Left lung (tissue), 10 donors: Measurements from ENCODE around the gene CGB7. TPM values are rescaled to one million over a fixed set of nuclear protein-coding genes. Genes with fewer than 3 reads are reported as not detected.

Experiments used
- ATAC-seq: fragments of 200-7000 bp; cut with Tn5 transposase; one replicate; pipeline ENCODE4 v1.9.1; 2020; ENCODE audit warnings: moderate library complexity
- DNase-seq, 4 donors: peaks; one replicate each; pipeline ENCODE4 v3.0.0-alpha.2; 2013 to 2020
- H3K27ac ChIP-seq, 2 donors: fragments of 200-600 bp; sonication (generic) in 1 of 2; one replicate each; pipeline versions ENCODE4 v1.5.0 to v1.8.0; 2020 to 2021
- H3K27me3 ChIP-seq, 2 donors: fragments of 200-600 bp; sonication (generic) in 1 of 2; one replicate each; pipeline versions ENCODE4 v1.5.0 to v1.8.0; 2020 to 2021
- H3K36me3 ChIP-seq, 2 donors: fragments of 200-600 bp; sonication (generic) in 1 of 2; one replicate each; pipeline versions ENCODE4 v1.5.0 to v1.8.0; 2020 to 2021
- H3K4me1 ChIP-seq, 2 donors: fragments of 200-600 bp; one replicate each; pipeline ENCODE4 v1.8.0; 2021
- H3K4me3 ChIP-seq, 2 donors: fragments of 200-600 bp; sonication (generic) in 1 of 2; one replicate each; pipeline versions ENCODE4 v1.5.0 to v1.8.0; 2020 to 2021; ENCODE audit warnings: mild to moderate bottlenecking in 1 of 2
- H3K9me3 ChIP-seq, 2 donors: fragments of 200-600 bp; sonication (generic) in 1 of 2; one replicate each; pipeline versions ENCODE4 v1.5.0 to v1.8.0; 2020 to 2021
- intact Hi-C, 2 donors: fragments of 100-400 bp; cut with DNase I; formaldehyde crosslinking; loops; one replicate each; pipeline versions ENCODE4 v1.11.2 to v1.14.2; 2022
- polyA plus RNA-seq, 6 donors: library from polyadenylated mRNA; unstranded; fragments of 120-200 nt; gene quantifications; one replicate each; pipeline ENCODE4 v1.2.1, GENCODE V29; 2013; ENCODE audit not compliant: insufficient read length in 6 of 6
- total RNA-seq, 2 donors: library from RNA; stranded (reverse); fragmentation: NEBNext Ultra II Directional; extraction: Animal tissue kit (Norgen Biotek cat#: 25700); gene quantifications; one replicate each; pipeline ENCODE4 v1.2.1, GENCODE V29; 2021
- TF ChIP-seq, protein P1 (sequence below), 2 donors: fragments of 200-600 bp; sonication (generic) in 1 of 2; IDR thresholded peaks; one replicate each; pipeline versions ENCODE4 v1.5.0 to v1.8.0; 2021; ENCODE audit warnings: antibody characterized with exemption in 2 of 2
- donor health status: DM: no; HTN: yes; CAD: no.
- donor health status: DM: no; HTN: no; CAD: no.

The CGB7 gene
- total and polyA plus RNA-seq, 8 donors, result 0.09 to 0.69 (median 0.18) TPM

DNA sequence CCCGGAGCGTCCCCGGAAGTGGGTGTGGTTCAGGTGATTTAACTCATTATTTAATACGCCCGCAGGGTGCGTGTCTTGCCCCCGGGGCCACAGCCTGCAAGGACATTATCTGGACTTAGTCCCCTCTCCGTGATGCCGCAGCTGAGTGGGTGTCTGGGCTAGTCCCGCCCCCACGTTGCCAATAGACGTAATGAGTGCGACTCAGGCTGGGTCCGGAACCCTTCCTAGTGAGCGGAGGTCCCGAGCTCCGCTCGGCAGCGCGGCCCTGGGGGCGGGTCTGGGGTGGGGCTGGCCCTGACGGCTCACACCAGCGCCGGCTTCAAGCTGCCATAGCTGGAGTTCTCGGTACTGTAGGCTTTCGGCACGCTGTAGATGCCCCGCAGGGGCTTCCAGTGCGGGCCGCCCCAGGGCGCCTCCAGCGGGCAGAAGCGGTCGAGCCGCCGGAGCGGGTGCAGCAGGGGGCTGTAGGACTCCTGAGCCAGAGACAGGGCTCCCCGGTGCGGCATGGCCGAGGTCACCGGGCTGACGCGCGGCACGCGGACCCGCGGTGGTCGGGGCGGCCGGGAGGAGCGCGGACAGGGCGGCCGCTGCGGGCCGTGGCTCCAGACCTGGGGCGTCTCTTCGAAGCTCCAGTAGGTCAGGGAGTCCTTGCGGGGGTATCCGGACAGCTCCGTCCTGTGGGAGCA lies 39.7 kb downstream of the CGB7 start:
- H3K36me3 ChIP-seq, result peaks cover 0 to 34% of the 10 kb centered on the region in 2 donors
- no peak overlapping the region for H3K27ac ChIP-seq
- TF ChIP-seq, protein P1, sequence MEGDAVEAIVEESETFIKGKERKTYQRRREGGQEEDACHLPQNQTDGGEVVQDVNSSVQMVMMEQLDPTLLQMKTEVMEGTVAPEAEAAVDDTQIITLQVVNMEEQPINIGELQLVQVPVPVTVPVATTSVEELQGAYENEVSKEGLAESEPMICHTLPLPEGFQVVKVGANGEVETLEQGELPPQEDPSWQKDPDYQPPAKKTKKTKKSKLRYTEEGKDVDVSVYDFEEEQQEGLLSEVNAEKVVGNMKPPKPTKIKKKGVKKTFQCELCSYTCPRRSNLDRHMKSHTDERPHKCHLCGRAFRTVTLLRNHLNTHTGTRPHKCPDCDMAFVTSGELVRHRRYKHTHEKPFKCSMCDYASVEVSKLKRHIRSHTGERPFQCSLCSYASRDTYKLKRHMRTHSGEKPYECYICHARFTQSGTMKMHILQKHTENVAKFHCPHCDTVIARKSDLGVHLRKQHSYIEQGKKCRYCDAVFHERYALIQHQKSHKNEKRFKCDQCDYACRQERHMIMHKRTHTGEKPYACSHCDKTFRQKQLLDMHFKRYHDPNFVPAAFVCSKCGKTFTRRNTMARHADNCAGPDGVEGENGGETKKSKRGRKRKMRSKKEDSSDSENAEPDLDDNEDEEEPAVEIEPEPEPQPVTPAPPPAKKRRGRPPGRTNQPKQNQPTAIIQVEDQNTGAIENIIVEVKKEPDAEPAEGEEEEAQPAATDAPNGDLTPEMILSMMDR (IDR thresholded peaks at IDR 0.05), result peak; percentile 35 to 50
- H3K4me3 ChIP-seq, result peak overlapping the region; percentile 25 to 43
- intact Hi-C loops, result no loop called here
- H3K9me3 ChIP-seq, result no peaks in the 10 kb centered on the region
- H3K27me3 ChIP-seq, result peaks cover 0 to 43% of the 10 kb centered on the region in 2 donors
- ATAC-seq, result peak; percentile 61
- peak in 3 of 4 donors; percentile 41 to 85 (median 52) for DNase-seq
- peaks cover 11 to 23% of the 10 kb centered on the region in 2 donors for H3K4me1 ChIP-seq

DNA sequence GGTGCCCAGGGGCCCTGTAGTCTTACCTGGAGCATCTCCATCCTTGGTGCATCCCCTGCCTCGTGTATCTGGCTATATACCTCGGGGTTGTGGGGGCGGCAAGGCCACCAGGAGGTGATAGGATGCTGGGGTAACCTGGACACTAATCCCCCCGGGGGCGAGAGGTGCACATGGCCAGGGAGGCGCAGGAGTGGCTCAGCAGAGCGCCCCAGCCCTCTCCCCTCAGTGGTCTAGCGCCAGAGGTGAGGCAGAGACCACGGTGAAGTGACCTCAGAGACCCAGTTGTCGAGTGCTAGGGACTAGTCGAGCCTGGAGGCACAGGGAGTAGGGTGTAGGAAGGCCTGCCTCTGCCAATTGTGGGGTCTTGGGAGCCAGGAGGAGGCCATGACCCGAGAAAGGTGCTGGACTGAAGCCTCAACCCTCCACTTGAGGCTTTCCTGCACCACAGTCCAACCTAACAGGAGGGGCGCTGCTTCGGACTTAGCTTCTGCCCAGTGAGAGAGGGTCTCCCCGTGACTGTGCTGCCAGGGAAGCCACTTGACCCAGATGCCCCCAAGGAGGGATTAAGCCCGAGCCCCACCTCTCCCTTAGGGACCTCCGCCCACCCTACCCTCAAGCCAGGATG lies 40.4 kb downstream of the CGB7 start, which contains the start of gene LHB:
TSS of gene LHB (minus strand) at position 51 of the 625 bp plus-strand sequence. CDS start at position 41, 10 bp downstream.
- Histone ChIP-seq H3K4me3 (peak within 1 kb of the TSS; percentile 25 to 43), H3K9me3 (no peaks in the 10 kb centered on the region), H3K4me1 (peaks cover 11 to 23% of the 10 kb centered on the region in 2 donors), H3K36me3 (peaks cover 0 to 38% of the 10 kb centered on the region in 2 donors), H3K27ac (no peak within 1 kb of the TSS), H3K27me3 (peaks cover 0 to 43% of the 10 kb centered on the region in 2 donors)
- ATAC-seq (no peak), DNase-seq (no peak)
- intact Hi-C loops, result no loop called here
- TF ChIP-seq, protein P1 (IDR thresholded peaks at IDR 0.05), result no peak

DNA sequence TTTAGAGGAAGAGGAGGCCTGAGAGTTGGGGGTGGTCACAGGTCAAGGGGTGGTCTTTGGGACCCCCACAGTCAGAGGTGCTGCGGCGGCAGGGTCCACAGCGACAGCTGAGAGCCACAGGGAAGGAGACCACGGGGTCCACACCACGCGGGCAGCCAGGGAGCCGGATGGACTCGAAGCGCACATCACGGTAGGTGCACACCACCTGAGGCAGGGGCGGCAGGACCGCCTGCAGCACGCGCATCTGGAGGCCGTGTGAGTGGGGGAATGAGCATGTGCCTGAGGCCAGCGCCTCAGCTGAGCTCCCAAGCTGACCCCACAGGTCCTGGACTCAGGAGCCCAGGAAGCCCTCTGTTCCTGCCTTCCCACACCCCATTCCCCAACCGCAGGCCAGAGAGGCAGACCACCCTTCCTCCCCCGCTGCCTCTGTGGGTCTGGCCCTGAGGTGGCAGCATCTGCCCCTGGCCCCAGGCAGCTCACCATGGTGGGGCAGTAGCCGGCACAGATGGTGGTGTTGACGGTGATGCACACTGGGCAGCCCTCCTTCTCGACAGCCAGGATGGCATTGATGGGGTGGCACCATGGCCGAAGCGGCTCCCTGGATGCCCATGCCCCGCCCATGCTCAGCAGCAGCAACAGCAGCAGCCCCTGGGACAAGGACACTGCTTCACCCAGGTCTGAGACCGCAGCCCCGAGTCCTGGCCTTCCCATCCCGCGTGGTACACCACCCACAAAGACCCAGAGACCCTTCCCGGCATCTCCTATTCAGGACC lies 41.3 kb downstream of the CGB7 start:
- intact Hi-C loops, result no loop called here
- DNase-seq (no peak), ATAC-seq (no peak)
- Histone ChIP-seq H3K27me3 (peaks cover 0 to 42% of the 10 kb centered on the region in 2 donors), H3K36me3 (peaks cover 0 to 47% of the 10 kb centered on the region in 2 donors), H3K4me1 (peaks cover 11 to 23% of the 10 kb centered on the region in 2 donors), H3K4me3 (no peak overlapping the region), H3K9me3 (no peaks in the 10 kb centered on the region), H3K27ac (no peak overlapping the region)
- TF ChIP-seq, protein P1 (IDR thresholded peaks at IDR 0.05), result no peak

DNA sequence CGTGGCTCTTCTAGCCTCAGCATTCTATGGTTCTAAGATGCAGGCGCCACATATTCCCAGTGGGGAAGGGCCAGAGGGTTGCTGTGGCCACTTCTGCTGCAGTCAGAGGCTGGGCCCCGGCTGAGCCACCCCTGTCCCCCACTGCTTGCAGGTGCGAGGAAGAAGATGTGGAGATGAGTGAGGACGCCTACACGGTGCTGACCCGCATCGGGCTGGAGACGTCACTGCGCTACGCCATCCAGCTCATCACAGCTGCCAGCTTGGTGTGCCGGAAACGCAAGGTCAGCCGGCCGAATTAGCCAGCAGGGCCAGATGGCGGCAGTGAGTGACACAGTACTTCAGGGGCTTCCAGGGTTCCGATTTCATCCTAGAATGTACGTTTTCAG lies 42.7 kb downstream of the CGB7 start:
- Histone ChIP-seq H3K27ac (no peak overlapping the region), H3K9me3 (no peaks in the 10 kb centered on the region), H3K36me3 (peaks cover 0 to 61% of the 10 kb centered on the region in 2 donors), H3K4me3 (no peak overlapping the region), H3K27me3 (peaks cover 0 to 28% of the 10 kb centered on the region in 2 donors), H3K4me1 (peaks cover 11 to 23% of the 10 kb centered on the region in 2 donors)
- intact Hi-C loops, result no loop called here
- TF ChIP-seq, protein P1 (IDR thresholded peaks at IDR 0.05), result no peak
- ATAC-seq, result no peak
- DNase-seq, result no peak
